ENCODE results near the gene EAF1.
"Not testable (repeated sequence)": the region's sequence is repeated elsewhere in the genome, so short reads cannot be mapped to it uniquely, and the experiment has no call there.

EAF1 gene

GRCh38 chr3:15451216-15452113 is 24.1 kb downstream of the EAF1 start:
- FAIRE-seq, result no peak
- no peak for DNase-seq (ENCODE audit: low spot score)

GRCh38 chr3:15452156-15452555 is 24.8 kb downstream of the EAF1 start:
- DNase-seq (ENCODE audit: low spot score), result no peak
- no peak for FAIRE-seq

DNA sequence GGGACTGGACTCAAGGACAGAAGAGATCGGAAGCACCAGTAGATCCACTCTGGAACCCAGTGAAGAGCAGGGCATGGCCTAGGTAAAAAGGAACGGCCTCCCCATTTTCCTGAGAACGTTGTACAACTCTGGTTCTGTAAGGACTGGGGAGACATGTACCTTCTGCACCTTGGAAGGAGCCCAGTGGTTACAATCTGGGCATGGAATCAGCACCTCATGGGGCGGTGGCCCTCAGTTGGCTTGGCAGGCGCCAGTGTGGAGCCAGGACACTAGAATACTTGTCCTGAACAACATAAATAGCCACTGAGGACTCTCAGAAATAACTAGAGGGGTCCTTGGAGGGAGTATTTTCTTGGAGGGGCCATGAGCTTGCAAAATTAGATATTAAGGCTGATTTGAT is 25.6 kb downstream of the EAF1 start:
- FAIRE-seq, result no peak

GRCh38 chr3:15453501-15453900 is 26.1 kb downstream of the EAF1 start:
- no peak for DNase-seq (ENCODE audit: low spot score)
- FAIRE-seq, result no peak

More for the DNA sequence above, 25.6 kb downstream of the EAF1 start:
- DNase-seq (ENCODE audit: low spot score), result no peak

DNA sequence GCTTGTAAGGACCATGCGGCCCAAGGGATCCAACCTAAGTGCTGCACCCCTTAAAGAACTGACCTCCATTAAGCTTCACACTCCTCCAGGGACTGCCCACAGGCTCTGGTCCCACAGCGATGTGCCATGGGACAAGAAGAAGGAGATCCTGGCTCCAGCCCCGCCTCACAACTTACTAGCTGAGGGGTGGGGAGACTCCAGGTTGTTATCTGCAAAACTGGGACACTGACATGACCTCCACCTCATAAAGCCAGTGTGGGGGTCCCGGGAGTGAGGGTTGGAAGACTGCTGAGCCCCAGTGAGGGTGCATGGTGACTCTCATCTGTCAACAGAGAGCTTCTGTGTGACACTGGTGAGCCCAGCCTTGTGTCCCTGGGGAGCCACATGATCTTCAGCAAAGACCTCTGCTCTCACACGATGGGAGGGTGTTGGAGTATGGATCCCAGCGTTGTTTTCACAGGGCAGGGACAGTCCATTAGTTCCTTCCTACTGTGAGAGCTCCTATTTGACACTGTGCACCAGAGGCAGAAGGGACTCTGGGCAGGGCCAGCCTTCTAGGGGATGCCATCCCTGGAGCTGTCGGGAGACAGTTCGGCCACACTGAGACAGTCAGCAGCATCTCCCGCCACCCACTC is 26.7 kb downstream of the EAF1 start:
- no peak for FAIRE-seq
- DNase-seq (ENCODE audit: low spot score), result no peak

DNA sequence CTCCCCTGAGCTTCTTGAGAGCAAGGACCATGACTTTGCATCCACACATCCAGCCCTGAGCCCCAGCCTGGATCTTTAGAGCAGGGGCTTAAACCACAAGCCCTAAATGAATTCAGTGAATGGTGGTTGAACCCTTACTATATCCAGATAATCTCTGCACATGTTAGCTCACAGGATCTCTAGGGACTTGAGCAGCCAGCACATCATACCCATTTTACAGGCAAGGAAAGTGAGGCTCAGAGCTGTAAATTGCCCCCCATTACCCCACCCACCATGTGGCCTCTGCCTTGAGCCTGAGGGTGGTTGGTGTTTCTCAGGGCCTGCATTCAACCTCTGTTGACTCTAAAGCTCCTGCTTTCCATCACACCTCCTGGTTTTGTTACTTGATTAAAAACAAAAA is 27.6 kb downstream of the EAF1 start:
- no peak for FAIRE-seq
- DNase-seq (ENCODE audit: low spot score), result no peak

GRCh38 chr3:15455756-15456155 is 28.4 kb downstream of the EAF1 start:
- DNase-seq (ENCODE audit: low spot score), result no peak
- FAIRE-seq, result no peak

- no peak for FAIRE-seq
Measured at GRCh38 chr3:15456321-15456720, 28.9 kb downstream of the EAF1 start.

GRCh38 chr3:15456915-15457314 is 29.5 kb downstream of the EAF1 start:
- DNase-seq (ENCODE audit: low spot score); FAIRE-seq: not testable (repeated sequence)

More at GRCh38 chr3:15456321-15456720, 28.9 kb downstream of the EAF1 start:
- no peak for DNase-seq (ENCODE audit: low spot score)

DNA sequence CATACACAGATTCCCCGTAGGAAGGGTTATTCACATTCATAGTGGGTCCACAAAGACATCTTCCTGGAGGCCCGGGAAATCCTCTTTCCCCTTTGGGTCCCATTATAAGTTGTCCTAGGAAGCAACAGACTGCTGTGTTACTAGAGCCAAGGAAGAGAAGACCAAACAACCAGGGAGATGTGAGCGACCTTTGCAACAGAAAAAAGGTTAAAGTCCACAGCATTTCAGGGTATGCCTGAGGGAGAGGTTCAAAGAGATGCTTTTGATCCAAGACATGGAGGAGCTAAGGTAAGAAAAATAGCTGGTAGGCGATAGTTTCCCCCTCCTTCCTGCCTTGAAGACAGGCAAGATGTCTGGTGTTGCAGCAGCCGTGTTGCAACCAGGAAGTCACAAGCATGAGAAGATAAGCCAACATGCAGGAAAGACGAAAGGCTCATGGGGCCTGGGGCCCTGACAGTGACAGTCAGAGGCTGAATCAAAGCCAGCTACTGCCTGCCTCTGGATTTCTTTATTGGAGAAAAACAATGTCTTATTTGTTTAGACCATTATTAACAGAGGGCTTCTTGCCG is 30.9 kb downstream of the EAF1 start:
- FAIRE-seq (no peak), DNase-seq (ENCODE audit: low spot score) (no peak)

DNA sequence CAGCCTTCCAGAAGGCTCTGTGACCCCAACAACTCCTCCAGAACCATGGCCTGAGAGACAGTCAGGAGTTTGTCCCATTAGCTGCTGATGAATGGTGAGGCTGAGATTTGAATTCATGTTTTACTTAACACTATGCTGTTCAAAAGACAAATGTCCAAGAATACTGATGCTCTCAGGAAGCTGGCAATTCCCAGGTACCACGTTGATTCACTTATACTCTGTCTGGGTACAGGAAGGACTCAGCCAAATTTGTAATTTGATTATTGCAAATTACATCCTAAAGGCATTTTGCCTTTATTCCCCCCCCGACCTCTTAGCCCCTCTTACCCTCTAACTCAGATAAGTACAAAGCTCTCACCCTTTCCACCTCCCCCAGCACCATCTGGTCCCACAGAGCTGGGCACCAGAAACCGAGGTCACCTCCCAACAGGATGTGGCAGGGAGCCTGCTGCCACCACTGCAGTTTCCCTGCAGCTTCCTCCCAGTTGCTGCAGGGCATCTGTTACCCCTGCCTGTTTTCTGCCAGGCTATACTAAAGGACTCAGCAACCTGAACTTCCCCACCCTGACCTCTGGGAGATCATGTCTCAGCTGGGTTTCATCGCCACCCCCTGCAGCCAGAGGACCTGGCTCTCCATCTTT is 33.6 kb downstream of the EAF1 start:
- no peak for DNase-seq (ENCODE audit: low spot score)

GRCh38 chr3:15462451-15462850 is 35.1 kb downstream of the EAF1 start:
- DNase-seq (ENCODE audit: low spot score) (no peak), FAIRE-seq (no peak)

More for the DNA sequence above, 33.6 kb downstream of the EAF1 start:
- no peak for FAIRE-seq

DNA sequence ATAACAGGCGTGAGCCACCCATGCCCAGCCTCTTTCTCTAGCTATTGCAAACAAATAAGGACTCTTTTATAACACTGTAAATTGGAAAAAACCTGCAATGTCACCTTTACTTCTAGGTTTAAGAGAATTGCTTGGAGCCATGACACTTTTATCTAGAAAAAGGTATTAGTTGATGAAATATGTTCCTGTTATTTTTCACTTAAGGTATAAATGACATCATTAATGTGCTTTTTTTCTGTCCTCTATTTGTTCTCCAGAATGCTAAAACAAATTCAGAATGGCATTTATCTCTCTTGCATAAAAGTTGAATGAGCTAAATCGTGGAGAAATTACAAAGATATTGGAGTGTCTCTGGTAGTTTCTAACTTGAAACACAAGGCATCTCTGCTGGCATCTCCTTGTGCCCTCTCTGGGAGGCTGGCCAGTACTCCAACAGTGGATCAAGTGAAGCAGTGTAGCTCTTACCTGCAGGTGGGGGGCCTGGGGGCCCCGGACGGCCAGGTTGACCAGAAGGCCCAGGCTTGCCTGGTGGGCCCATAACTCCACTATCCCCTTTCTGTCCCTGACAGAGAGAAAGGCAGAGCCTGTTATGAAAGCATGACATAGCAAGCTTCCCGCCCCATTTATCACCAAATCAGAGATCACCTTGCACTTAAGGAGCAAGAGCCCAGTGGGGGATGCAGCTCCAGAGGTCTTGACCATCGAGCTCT is 38.6 kb downstream of the EAF1 start:
- DNase-seq (ENCODE audit: low spot score), result no peak
- FAIRE-seq, result no peak

GRCh38 chr3:15467227-15468181 is 40.1 kb downstream of the EAF1 start:
- no peak for FAIRE-seq
- no peak for DNase-seq (ENCODE audit: low spot score)

GRCh38 chr3:15470261-15470660 is 42.9 kb downstream of the EAF1 start:
- FAIRE-seq, result no peak

DNA sequence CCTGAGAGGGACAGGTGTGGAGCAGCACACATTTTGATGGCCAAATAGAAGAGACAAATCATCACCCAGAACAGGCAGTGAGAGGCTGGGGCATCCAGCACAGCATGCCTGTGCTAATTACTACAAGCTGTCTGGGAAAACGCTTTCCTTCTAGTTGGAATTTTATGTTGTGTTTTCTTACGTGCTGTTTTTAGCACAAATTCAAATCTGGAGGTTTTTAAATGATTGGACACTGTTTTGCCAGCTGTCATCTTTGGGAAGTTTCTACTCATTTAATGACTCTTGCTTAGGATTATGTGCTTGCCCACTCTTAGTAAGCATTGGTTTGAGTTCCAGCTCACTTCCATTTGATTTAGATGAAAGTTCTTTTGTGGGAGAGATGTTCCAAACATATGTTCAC is 43.5 kb downstream of the EAF1 start:
- FAIRE-seq (no peak), DNase-seq (ENCODE audit: low spot score) (no peak)

More at GRCh38 chr3:15470261-15470660, 42.9 kb downstream of the EAF1 start:
- no peak for DNase-seq (ENCODE audit: low spot score)

DNA sequence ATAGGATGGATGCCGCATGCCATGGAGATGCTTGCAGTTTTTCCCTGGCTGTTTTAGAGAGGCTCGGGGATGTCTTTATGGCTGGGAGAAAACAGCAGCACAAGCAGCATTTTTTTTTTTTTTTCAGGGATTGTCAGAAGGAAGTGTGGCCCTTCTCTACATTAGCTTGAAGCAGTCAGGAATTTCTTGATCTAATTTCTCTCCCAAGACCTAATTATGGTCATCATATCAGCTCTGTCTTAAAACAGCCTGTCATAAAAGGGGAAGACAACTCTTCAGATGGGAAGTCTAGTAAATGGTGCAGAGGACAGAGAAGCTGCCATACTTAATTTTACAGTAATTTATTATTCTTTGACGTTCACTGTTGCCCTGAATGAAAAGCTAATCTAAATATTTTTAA is 44.5 kb downstream of the EAF1 start:
- FAIRE-seq (no peak), DNase-seq (ENCODE audit: low spot score) (no peak)

GRCh38 chr3:15475161-15475560 is 47.8 kb downstream of the EAF1 start:
- FAIRE-seq, result no peak
- DNase-seq (ENCODE audit: low spot score), result no peak

- no peak for DNase-seq (ENCODE audit: low spot score)
- FAIRE-seq, result no peak
Measured at GRCh38 chr3:15476378-15476777, 49.0 kb downstream of the EAF1 start.
